Upper lobe of left lung (tissue), 4 donors: Measurements from ENCODE around the gene ANKS3.

Source experiments
- EP300 ChIP-seq, 4 donors: sonication (generic); formaldehyde crosslinking; IDR thresholded peaks; one replicate each; pipeline ENCODE4 v1.5.1; 2017; ENCODE audit warnings: antibody characterized with exemption in 4 of 4, control low read depth in 2 of 4
- POLR2A ChIP-seq, 4 donors: fragments of 450-650 bp; IDR thresholded peaks; one replicate each; pipeline ENCODE4 v1.5.1; 2016 to 2017; ENCODE audit warnings: antibody characterized with exemption in 4 of 4, mild to moderate bottlenecking in 2 of 4
- TF ChIP-seq, protein P1 (sequence below), 6 experiments: fragments of 450-650 bp in 4 of 6; fragments of 200-600 bp in 2 of 6; sonication (generic) in 2 of 6; IDR thresholded peaks; one replicate each; pipeline ENCODE4 v1.5.1; 2016 to 2019; ENCODE audit warnings: antibody characterized with exemption in 6 of 6

DNA sequence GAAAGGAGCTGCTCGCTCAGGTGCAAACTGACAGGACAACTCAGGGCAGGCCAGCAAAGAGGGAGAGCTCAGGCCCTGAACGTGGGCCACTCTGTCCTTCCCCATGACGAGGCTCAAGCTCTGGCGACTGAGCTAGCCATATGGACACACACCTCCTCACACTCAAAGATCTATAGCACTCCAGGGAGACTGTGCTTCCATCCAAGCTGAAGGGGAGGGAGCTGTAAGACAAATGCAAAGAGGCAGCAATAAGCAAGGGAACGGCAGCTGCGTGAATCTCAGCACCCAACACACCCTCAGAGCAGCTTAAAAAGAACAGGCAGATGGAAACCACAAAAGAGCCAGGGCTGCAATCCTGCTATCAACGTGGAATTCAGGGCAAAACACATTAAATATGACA lies 27.2 kb downstream of the ANKS3 start:
- TF ChIP-seq, protein P1, sequence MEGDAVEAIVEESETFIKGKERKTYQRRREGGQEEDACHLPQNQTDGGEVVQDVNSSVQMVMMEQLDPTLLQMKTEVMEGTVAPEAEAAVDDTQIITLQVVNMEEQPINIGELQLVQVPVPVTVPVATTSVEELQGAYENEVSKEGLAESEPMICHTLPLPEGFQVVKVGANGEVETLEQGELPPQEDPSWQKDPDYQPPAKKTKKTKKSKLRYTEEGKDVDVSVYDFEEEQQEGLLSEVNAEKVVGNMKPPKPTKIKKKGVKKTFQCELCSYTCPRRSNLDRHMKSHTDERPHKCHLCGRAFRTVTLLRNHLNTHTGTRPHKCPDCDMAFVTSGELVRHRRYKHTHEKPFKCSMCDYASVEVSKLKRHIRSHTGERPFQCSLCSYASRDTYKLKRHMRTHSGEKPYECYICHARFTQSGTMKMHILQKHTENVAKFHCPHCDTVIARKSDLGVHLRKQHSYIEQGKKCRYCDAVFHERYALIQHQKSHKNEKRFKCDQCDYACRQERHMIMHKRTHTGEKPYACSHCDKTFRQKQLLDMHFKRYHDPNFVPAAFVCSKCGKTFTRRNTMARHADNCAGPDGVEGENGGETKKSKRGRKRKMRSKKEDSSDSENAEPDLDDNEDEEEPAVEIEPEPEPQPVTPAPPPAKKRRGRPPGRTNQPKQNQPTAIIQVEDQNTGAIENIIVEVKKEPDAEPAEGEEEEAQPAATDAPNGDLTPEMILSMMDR (IDR thresholded peaks at IDR 0.05): no peak
- no peak for TF ChIP-seq POLR2A (IDR thresholded peaks at IDR 0.05)
- TF ChIP-seq EP300 (IDR thresholded peaks at IDR 0.05): no peak
